Measurements from ENCODE around the gene TASP1. TPM values are rescaled to one million over a fixed set of nuclear protein-coding genes. Genes with fewer than 3 reads are reported as not detected.

TASP1 gene
- polyA plus RNA-seq, 1 donor from 2014 or later = 20.2 TPM

GRCh38 chr20:13671512-13671911 lies 32.8 kb upstream of the TASP1 start:
- H2AFZ ChIP-seq (ENCODE audit: low read depth, low read length) = no peak overlapping the region
- no peak overlapping the region for H3K4me3 ChIP-seq (ENCODE audit: low read length)
- H3K79me2 ChIP-seq (replicated peaks; ENCODE audit: insufficient read depth, low read length) = no peaks in the 10 kb centered on the region
- no peak for TF ChIP-seq EP300 (conservative IDR thresholded peaks at IDR 0.05; ENCODE audit: poor library complexity, severe bottlenecking)
- no peak for TF ChIP-seq SMC3 (conservative IDR thresholded peaks at IDR 0.05; ENCODE audit: poor library complexity)
- no peak for TF ChIP-seq MXI1 (conservative IDR thresholded peaks at IDR 0.05; ENCODE audit: poor library complexity, severe bottlenecking)
- no peak for TF ChIP-seq POLR2AphosphoS5 (IDR thresholded peaks at IDR 0.05)
- no peak for TF ChIP-seq CTCF (IDR thresholded peaks at IDR 0.05; ENCODE audit: poor library complexity, severe bottlenecking)
- TF ChIP-seq EZH2 (IDR thresholded peaks at IDR 0.05; ENCODE audit: borderline replicate concordance, insufficient read depth, low read length, poor library complexity, severe bottlenecking) = no peak
- TF ChIP-seq TAF1 (IDR thresholded peaks at IDR 0.05; ENCODE audit: low read depth) = no peak
- TF ChIP-seq REST (IDR thresholded peaks at IDR 0.05; ENCODE audit: borderline replicate concordance) = no peak
- no peaks in the 10 kb centered on the region for H3K27me3 ChIP-seq (ENCODE audit: insufficient read depth, low read depth, low read length)
- no peaks in the 10 kb centered on the region for H3K36me3 ChIP-seq (ENCODE audit: insufficient read depth, low read length)
- H4K20me1 ChIP-seq (ENCODE audit: insufficient read depth) = no peaks in the 10 kb centered on the region
- no peaks in the 10 kb centered on the region for H3K9me3 ChIP-seq (ENCODE audit: low read length)
- no peak overlapping the region for H3K9ac ChIP-seq (ENCODE audit: low read length)
- H3K4me2 ChIP-seq (ENCODE audit: low read length) = no peak overlapping the region
- H3F3A ChIP-seq (ENCODE audit: insufficient read depth, low read length, poor library complexity, severe bottlenecking) = no peaks in the 10 kb centered on the region
- H3K27ac ChIP-seq (ENCODE audit: low read length) = no peak overlapping the region
- no peaks in the 10 kb centered on the region for H3K9me2 ChIP-seq (ENCODE audit: insufficient read depth, low read length)

- Histone ChIP-seq H3K27me3 (ENCODE audit: insufficient read depth, low read depth, low read length) (no peaks in the 10 kb centered on the region), H3F3A (ENCODE audit: insufficient read depth, low read length, poor library complexity, severe bottlenecking) (no peaks in the 10 kb centered on the region), H2AFZ (ENCODE audit: low read depth, low read length) (no peak overlapping the region), H3K9ac (ENCODE audit: low read length) (no peak overlapping the region), H3K4me2 (ENCODE audit: low read length) (no peak overlapping the region), H3K9me2 (ENCODE audit: insufficient read depth, low read length) (no peaks in the 10 kb centered on the region), H4K20me1 (ENCODE audit: insufficient read depth) (no peaks in the 10 kb centered on the region), H3K9me3 (ENCODE audit: low read length) (no peaks in the 10 kb centered on the region), H3K4me3 (ENCODE audit: low read length) (no peak overlapping the region), H3K79me2 (replicated peaks; ENCODE audit: insufficient read depth, low read length) (no peaks in the 10 kb centered on the region), H3K36me3 (ENCODE audit: insufficient read depth, low read length) (no peaks in the 10 kb centered on the region), H3K27ac (ENCODE audit: low read length) (no peak overlapping the region)
- no peak for TF ChIP-seq TAF1 (IDR thresholded peaks at IDR 0.05; ENCODE audit: low read depth)
- no peak for TF ChIP-seq REST (IDR thresholded peaks at IDR 0.05; ENCODE audit: borderline replicate concordance)
- no peak for TF ChIP-seq RAD21 (conservative IDR thresholded peaks at IDR 0.05)
- no peak for TF ChIP-seq CTCF (IDR thresholded peaks at IDR 0.05; ENCODE audit: poor library complexity, severe bottlenecking)
- no peak for TF ChIP-seq SMC3 (conservative IDR thresholded peaks at IDR 0.05; ENCODE audit: poor library complexity)
- no peak for TF ChIP-seq POLR2AphosphoS5 (IDR thresholded peaks at IDR 0.05)
- no peak for TF ChIP-seq EZH2 (IDR thresholded peaks at IDR 0.05; ENCODE audit: borderline replicate concordance, insufficient read depth, low read length, poor library complexity, severe bottlenecking)
- TF ChIP-seq MXI1 (conservative IDR thresholded peaks at IDR 0.05; ENCODE audit: poor library complexity, severe bottlenecking) = no peak
- TF ChIP-seq EP300 (conservative IDR thresholded peaks at IDR 0.05; ENCODE audit: poor library complexity, severe bottlenecking) = no peak
These were observed 31.4 kb upstream of the TASP1 start for GRCh38 chr20:13670160-13670559.

Measured in neural cell (in vitro differentiated cells).